Fibroblast of skin of left quadriceps (primary cell): ENCODE measurements around the gene MAGI1.
A peak's percentile ranks its signal among the peaks of the same experiment; 100 is the strongest.
"Not testable (repeated sequence)": the region's sequence is repeated elsewhere in the genome, so short reads cannot be mapped to it uniquely, and the experiment has no call there.

Experiments
- DNase-seq, 2 experiments: peaks; one replicate each; pipeline ENCODE4 v3.0.0-alpha.2; 2013; ENCODE audit warnings: low read depth in 2 of 2

Gene MAGI1

DNA sequence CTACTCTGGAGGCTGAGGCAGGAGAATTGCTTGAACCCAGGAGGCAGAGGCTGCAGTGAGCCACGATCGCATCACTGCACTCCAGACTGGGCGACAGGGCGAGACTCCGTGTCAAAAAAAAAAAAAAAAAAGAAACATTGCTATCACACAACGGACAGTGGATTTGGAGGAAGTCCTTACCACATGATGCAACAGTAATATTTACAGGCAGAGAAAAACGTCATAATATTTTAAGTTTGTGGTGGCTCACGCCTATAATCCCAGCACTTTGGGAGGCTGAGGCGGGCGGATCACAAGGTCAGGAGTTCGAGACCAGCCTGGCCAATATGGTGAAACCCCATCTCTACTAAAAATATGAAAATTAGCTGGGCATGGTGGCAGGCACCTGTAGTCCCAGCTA lies 473.0 kb downstream of the MAGI1 start:
- DNase-seq: not testable (repeated sequence)

DNA sequence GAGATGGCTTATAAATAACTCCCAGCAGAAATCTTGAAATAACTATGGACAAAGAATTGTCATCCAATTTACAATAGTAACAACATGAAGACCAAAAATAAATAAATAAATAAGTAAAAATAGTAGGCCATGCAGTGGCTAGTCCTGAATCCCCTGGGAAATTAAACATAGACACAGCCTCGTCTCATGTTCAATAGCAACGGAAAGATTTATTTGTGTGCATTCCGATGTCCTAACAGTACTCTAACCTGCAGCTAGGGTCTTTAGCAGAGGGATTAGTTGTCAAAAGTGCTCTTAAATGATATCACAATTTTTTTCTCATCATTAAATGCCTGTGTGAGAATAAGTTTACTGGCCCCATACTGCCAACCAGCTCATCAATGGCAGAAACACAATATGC lies 474.2 kb downstream of the MAGI1 start:
- DNase-seq: no peak

DNA sequence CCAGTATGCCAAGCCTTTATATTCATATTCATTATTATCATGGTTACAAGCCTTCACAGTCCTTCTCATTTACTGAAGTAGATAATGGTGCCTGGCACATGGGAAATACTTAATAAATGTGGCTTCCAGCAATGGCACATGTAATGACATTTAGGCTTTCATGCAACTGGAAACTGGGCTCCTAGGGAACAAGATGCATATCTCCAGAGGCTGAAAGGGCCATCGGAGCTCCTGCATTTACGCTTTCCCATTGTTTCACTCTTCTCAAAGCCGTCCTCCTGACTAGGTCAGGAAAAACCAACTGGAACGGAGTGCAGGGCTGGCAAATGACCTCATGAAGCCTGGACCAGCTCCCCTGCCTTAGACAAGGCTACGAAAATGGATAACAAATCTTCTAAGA lies 474.9 kb downstream of the MAGI1 start:
- DNase-seq: no peak

DNA sequence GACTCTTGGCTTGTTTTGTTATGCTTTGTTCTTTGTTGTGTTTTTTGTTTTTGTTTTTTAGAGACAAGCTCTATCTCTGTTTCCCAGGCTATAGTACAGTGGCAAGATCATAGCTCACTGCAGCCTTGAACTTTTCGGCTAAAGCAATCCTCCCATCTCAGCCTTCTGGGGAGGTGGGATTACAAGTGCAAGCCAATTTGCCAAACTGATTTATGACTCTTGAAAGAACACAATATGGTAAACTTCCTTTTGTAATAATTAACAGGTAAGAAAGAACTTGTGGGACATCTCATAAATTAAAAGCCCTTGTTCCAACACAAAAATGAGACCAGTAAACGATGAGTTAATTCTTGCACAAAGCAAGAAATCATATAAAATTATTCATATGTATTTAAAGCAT lies 476.3 kb downstream of the MAGI1 start:
- no peak for DNase-seq

DNA sequence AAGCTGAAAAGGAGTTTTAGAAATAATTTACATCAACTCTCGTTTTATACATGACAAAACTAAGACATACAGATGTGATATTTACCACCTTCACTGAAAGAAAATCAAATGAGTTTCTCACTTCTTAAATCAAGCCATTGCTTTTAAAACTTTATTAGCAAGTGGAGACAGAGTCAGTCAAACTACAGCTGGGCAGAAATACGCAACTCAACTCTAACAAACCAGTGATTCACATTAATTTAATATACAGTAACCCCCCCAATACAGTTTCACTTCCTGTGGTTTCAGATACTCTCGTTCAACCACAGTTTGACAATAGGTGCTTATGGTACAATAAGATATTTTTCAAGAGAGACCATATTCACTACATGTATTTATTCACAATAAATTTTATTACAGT lies 477.1 kb downstream of the MAGI1 start:
- no peak for DNase-seq

DNA sequence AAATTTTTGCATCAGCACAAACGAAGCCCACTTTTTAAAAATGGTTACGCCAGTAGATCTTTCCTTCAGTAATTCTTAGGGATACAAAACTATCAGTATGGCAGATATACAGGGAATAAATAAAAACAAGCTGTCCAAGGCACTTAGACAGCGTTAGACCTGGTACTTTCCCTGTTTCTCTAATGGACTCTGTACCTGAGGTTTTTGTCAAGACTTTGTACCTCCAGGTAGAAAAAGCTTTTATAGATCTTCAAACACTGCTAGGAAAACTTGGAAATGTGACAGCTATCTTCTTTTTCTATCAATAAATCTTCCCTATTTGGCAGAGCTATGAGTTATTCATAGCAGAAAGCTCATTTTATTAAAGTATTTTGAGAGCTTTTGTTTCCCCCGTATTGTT lies 477.8 kb downstream of the MAGI1 start:
- DNase-seq: no peak

DNA sequence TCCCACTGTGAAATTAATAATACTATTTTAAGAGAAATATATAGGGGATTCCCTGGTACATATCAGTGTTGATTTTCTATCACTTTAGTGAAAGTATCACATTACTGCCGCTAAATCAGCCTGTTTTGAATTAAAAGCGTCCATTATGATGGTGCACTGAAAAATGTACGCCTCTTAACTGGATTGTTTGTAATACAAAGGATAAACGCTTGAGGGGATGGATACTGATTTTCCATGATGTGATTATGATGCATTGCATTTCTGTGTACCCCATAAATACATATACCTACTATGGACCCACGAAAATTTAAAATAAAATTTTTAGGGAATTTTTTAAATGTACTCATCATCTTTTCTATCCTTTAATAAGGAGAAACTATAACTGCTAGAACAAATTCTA lies 478.6 kb downstream of the MAGI1 start:
- DNase-seq: no peak

DNA sequence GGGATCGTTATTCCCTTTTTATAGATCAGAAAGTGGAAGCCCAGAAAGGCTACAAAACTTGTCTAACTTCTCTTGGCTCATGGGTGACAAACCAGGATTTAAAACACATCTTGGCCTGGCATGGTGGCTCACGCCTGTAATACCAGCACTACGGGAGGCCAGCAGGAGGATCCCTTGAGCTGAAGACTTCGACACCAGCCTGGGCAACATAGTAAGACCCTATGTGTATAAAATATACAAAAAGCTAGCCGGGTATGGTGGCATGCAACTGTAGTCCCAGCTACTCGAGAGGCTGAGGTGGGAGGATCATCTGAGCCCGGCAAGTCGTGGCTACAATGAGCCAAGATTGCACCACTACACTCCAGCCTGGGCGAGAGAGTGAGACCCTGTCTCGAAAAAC lies 479.1 kb downstream of the MAGI1 start:
- DNase-seq: no peak

DNA sequence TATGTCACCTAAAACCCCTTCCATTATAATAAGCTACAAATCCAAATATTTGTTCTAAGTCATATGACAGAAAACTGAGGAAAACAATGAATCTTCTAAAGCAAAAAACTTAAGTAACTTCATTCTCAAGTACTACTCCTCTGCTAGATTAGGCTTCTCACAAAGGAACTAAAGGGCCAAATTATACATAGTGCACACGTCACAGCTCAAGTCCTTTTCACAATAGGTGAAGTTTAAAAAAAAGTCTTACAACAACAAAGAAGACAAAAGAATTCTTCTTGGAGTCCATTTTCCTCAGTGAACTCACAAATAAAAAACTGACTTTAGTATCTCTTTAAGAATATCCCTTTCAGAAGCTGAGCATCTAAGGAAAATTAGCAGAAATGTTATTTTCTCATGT lies 479.9 kb downstream of the MAGI1 start:
- DNase-seq: no peak

DNA sequence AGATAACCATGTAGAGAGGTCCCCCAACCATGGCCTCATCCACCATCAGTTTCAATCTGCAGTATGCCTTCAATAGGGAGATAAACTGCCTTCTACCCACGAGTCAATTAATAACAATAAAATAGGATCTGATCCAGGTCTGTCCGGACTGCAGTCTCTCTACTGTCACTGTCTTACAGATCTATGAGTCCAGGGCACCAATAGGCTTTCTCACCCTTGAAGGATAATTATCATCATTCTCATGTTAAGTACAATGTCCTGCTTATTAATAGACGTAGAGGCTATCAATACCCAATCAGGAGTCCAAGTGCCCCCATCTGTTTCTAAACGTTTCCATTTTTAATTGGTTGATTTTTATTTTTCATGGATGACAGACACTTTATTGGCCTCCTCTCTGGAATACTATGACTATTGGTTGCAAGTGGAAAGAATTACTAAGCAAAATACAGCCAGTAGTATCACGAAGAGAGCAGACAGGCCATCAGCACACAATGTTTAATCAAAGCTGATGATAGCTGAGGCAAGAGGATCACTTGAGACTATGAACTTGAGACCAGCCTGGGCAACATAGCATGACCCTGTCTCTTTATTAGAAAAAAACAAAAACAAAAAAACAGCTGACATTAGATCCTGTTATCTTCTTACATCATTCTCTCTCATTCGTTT lies 480.7 kb downstream of the MAGI1 start:
- no peak for DNase-seq

DNA sequence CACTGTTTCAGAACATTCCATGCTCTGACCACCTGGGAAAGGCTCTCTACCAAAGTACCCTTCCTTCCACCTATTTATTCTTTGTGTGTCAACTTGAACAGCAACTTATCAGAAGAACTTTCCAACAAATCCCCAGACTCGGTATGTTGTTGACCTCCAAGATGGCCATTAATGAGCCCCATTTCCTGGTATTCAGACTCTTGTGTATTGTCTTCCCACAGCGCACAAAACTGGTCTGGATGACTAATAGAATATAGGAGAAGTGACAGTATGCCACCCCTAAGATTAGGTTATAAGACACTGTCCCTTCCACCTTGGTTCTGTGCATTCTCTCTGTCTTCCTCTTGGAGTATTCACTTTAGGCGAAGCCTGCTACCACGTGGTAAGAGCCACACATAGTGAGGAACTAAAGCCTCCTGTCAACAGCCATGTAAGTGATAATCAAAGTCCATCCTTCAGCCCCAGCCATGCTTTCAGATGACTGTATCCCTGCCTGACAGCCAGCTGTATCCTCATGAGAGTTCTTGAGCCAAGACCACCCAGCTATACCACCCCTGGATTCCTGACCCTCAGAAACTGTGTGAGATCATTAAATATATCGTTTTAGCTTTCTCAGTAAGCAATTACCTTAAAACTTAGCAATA lies 481.7 kb downstream of the MAGI1 start:
- DNase-seq: no peak

DNA sequence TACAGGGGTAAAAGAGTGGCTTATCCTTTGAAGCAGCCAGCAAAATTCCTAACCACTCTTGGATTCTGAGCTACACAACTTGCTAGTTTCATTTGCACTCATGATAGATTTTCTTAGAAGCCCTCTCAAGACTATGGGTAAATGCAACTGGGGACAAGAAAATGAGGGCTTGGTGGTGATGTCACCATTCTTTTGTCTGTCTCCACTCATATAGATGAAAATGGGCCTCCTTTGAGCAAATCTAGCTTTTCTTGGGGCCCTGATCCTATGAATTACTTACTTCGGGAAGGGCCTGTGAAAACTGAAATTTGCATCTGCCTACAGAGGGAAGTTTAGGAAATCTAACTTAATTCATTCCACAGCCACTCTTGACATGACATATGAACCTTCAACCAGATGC lies 486.3 kb downstream of the MAGI1 start:
- DNase-seq: no peak

DNA sequence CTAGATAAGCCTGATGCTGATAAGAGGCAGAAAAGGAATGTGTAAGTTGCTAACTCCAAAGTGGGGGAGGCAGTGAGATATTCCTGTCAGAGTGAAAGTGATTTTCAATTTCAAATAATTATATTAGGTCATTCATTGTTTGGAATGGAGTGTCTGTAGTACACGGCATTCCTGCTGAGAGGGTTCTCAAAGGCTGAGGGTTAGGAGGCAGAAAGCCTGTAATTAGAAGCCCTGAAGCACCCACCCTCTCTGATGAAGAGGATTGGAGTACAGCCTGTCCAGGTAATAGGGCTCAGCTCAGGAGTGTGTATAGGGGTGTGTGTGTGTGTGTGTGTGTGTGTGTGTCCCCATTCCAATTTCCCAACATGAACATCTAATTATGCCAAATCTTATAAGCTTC lies 486.8 kb downstream of the MAGI1 start:
- DNase-seq: no peak

DNA sequence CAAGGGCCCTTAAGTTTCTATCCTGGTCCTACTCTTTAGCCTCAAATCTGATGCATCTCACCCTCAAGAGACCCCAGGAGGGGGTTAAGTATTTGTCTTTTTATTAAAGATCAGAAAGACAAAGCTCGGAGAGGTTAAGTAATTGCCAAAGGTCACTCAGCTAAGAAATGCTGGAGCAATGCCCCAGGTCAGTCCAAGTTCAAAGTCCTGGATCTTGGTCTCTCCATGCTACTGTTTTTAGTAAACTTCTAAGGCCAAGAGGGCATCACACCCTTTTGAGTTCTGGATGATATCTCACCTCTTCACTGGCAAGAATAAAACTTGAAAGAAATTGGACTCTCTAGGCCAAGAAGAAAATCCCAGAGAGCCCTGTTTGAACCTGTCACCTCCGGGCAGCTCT lies 488.6 kb downstream of the MAGI1 start:
- no peak for DNase-seq

DNA sequence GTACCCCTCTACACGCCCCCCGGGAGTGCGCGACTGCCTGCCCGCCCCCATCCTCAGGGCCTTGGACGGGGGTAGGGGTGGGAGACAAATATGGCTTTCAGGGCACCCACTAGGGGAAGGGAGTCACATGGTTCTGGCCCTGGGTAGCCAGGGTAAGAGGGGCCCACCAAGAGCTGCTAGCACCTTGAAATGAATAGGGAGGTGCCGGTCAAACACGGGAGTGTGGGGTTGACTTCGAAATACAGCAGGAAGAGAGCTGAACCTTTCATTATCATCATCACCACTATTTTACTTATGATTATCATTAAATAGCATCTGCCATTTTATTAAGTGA lies 489.1 kb downstream of the MAGI1 start:
- no peak for DNase-seq

DNA sequence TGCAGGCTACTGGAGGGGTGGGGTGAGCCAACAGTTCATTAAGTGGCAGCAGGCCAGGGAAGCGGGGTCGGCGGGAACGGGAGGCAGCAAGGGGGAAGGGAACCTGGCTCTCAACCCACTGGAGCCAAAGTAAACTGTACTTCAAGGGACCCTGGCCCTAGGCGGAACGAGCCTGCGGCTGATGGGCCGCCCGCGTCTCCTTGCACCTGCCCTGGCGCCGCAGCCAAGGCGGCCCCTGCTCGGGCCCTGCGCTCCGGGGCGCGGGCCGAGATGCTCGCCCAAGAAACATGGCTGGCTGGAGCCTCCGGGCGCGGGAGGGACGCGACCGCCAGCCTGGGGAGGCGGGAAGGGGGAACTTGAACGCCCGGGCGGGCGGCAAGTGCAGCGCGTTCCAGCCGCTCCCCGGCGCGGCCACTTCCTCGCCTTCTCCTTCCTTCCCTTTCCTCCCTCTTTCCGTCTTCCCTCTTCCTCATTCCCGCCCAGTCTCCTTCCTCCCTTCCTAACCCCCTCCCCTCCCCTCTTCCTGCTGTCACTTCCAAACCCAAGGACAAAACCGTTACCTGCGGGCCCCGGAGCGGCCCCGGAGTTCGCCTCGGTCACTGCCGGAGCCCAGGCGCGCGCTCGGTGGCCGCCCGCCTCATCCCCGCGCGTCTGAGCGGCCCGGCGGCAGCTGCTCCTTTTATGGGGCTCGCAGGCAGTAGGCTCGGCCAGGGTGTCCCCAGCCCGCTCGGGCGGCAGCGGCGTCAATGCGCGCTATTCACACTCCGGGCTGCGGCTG lies 489.7 kb downstream of the MAGI1 start:
- DNase-seq: no peak

DNA sequence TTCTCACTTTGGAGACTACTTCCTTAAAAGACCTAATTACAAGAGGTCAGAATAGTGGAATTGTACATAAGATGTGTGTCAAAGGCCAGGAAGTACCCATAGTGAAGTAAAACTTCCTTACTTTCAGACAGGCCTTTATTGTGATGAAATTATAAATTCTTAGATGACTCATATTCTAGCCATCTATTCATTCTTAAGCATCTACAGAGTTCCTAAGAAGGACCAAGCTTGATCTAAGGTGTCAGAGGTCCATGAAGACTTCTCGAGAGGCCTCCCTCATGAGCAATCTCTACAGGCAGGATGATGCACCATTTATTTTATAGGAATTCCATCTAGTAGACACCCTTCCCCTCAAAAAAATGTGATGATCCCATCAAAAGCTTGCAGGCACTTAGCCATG lies 493.3 kb downstream of the MAGI1 start:
- peak in 1 of 2 experiments; percentile 16 for DNase-seq

DNA sequence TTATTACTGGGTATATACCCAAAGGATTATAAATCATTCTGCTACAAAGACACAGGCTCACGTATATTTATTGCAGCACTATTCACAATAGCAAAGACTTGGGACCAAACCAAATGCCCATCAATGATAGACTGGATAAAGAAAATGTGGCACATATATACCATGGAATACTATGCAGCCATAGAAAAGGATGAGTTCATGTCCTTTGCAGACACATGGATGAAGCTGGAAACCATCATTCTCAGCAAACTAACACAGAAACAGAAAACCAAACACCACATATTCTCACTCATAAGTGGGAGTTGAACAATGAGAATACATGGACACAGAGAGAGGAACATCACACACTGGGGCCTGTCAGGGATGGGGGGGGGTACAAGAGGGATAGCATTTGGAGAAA lies 495.3 kb downstream of the MAGI1 start:
- not testable (repeated sequence) for DNase-seq

DNA sequence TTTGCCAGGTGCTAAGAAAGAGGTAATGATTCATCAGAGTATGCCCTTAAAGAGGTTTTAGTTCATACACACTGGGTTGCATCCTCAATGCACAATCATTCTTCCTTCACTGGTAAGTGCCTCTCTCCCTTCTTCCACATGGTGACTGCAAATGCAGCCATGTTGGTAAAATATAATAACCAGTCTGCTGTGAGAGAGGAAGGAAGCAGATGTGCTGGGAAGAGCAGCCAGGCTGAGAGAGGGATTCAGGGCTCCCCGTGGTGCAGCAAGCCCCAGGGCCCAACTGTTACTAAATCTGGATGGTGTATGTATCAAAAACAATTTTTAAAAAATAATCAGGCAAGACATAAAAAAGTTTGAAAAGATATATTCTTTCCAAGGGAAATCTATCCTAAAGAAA lies 498.1 kb downstream of the MAGI1 start:
- no peak for DNase-seq

DNA sequence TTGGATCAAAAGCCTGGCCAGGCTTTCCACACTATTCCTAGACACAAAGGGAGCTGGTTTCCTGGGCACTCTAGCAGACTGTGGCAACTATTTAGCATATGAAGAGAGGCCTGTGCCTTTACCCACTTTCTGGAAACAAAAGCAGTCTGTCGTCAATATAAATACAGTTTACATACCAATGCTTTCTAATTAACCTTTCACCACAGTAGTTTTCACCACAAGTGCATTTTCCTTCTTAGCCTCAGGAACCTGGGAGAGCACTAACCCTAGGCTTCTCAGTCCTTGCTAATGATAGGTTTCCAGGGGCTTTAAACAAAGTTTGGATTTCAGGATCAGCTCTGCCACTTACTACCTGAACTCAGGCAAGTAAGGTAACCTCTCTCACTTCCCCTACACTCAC lies 499.1 kb downstream of the MAGI1 start:
- no peak for DNase-seq

DNA sequence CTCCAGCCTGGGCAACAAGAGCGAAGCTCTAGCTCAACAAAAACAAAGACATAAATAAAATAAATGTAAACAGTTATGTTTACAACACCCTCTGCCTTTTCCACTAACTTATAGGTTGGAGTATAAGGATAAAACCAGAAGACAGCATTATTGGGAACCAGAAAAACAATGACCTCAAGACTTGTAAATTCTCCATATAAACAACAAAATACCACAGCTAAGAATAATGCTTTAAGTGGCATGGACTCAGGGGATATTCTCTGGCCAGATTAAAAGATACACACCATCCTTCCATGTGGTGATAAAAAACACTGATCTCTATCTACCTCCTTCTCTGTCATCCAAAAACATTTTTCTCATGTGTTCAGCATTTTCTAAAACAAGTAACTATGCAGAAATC lies 500.6 kb downstream of the MAGI1 start:
- no peak for DNase-seq

DNA sequence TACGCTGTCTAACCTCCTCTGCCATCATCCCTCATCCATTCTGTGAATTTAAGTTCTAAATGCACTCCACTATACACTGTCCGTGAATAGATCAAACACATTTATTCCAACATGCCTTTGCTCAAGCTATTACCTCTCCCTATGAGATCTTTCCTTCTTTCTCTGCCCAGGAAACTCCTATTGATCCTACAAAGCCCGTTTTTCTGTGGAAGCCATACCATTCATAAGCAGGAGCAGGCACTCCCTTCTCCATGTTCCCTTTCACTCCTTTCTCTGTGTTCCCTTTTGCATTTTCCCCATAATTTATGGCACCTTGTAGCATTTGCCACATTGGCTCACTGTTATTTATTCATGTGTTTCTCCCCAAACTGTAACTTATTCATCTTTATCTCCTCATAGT lies 501.6 kb downstream of the MAGI1 start:
- DNase-seq: no peak

DNA sequence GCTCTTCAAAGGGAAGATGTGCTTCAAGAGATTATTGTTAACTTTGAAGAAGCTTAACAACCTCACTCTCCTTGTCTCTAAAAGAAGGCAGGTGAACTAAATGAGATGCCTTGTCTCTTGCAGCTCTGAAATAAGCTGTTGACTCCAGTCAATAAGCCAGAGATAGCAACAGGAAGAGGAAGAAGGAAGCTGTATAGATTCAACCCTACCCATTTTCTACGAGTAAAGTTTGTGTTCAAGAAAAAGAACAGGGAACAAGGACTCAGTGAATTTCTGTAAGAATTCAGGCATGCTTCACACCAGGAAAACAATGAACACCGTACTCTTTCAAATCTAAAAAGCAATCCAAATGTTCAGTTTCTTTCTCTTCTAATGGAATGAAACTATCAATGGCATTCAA lies 503.5 kb downstream of the MAGI1 start:
- no peak for DNase-seq
